Measurements from ENCODE around the gene PAPPA. TPM values are rescaled to one million over a fixed set of nuclear protein-coding genes. Genes with fewer than 3 reads are reported as not detected.

PAPPA gene
- total RNA-seq, 1 donor from 2014 or later, result 172 TPM

GRCh38 chr9:116419181-116419580 lies 265.6 kb downstream of the PAPPA start:
- Mint-ChIP-seq H3K4me3 (ENCODE audit: unreplicated experiment) (no peak overlapping the region), H3K27me3 (ENCODE audit: low read depth, unreplicated experiment) (no peaks in the 10 kb centered on the region), H3K4me1 (ENCODE audit: low read depth, unreplicated experiment) (peaks cover 9% of the 10 kb centered on the region), H3K27ac (ENCODE audit: unreplicated experiment) (no peak overlapping the region), H3K9me3 (ENCODE audit: unreplicated experiment) (no peaks in the 10 kb centered on the region), H3K36me3 (ENCODE audit: low read depth, unreplicated experiment) (peaks cover 15% of the 10 kb centered on the region)
- Histone ChIP-seq H3K9ac (ENCODE audit: low read length) (no peak overlapping the region), H3K4me1 (ENCODE audit: insufficient read depth, low read length) (no peaks in the 10 kb centered on the region), H3K79me2 (ENCODE audit: insufficient read depth, low read length) (no peaks in the 10 kb centered on the region), H3K27ac (ENCODE audit: low read depth, low read length) (no peak overlapping the region), H3K9me3 (ENCODE audit: insufficient read depth, low read depth, low read length) (no peaks in the 10 kb centered on the region), H3K4me3 (ENCODE audit: insufficient read depth, low read depth, low read length) (no peak overlapping the region), H3K27me3 (ENCODE audit: insufficient read depth, low read length) (no peaks in the 10 kb centered on the region), H3K36me3 (ENCODE audit: insufficient read depth, low read length) (no peaks in the 10 kb centered on the region), H2AFZ (ENCODE audit: low read depth, low read length) (no peak overlapping the region), H3K4me2 (ENCODE audit: low read length) (no peak overlapping the region), H4K20me1 (ENCODE audit: insufficient read depth, low read length) (no peaks in the 10 kb centered on the region)
- TF ChIP-seq CTCF (IDR thresholded peaks at IDR 0.05; ENCODE audit: insufficient read depth, low read depth, low read length), result no peak
- TF ChIP-seq EZH2 (IDR thresholded peaks at IDR 0.05; ENCODE audit: insufficient read depth, low read length), result no peak
- DNase-seq (ENCODE audit: low read depth) (no peak), FAIRE-seq (no peak)

GRCh38 chr9:116420993-116421538 lies 267.5 kb downstream of the PAPPA start:
- Histone ChIP-seq H3K4me2 (ENCODE audit: low read length) (no peak overlapping the region), H3K36me3 (ENCODE audit: insufficient read depth, low read length) (no peaks in the 10 kb centered on the region), H2AFZ (ENCODE audit: low read depth, low read length) (no peak overlapping the region), H3K9ac (ENCODE audit: low read length) (no peak overlapping the region), H3K4me1 (ENCODE audit: insufficient read depth, low read length) (no peaks in the 10 kb centered on the region), H4K20me1 (ENCODE audit: insufficient read depth, low read length) (no peaks in the 10 kb centered on the region), H3K9me3 (ENCODE audit: insufficient read depth, low read depth, low read length) (no peaks in the 10 kb centered on the region), H3K4me3 (ENCODE audit: insufficient read depth, low read depth, low read length) (no peak overlapping the region), H3K27ac (ENCODE audit: low read depth, low read length) (no peak overlapping the region), H3K27me3 (ENCODE audit: insufficient read depth, low read length) (no peaks in the 10 kb centered on the region), H3K79me2 (ENCODE audit: insufficient read depth, low read length) (no peaks in the 10 kb centered on the region)
- DNase-seq (ENCODE audit: low read depth), result no peak
- TF ChIP-seq EZH2 (IDR thresholded peaks at IDR 0.05; ENCODE audit: insufficient read depth, low read length) (no peak), CTCF (IDR thresholded peaks at IDR 0.05; ENCODE audit: insufficient read depth, low read depth, low read length) (no peak)
- Mint-ChIP-seq H3K9me3 (ENCODE audit: unreplicated experiment) (no peaks in the 10 kb centered on the region), H3K36me3 (ENCODE audit: low read depth, unreplicated experiment) (peaks cover 18% of the 10 kb centered on the region), H3K27me3 (ENCODE audit: low read depth, unreplicated experiment) (no peaks in the 10 kb centered on the region), H3K27ac (ENCODE audit: unreplicated experiment) (no peak overlapping the region), H3K4me3 (ENCODE audit: unreplicated experiment) (no peak overlapping the region), H3K4me1 (ENCODE audit: low read depth, unreplicated experiment) (peaks cover 9% of the 10 kb centered on the region)
- no peak for FAIRE-seq

GRCh38 chr9:116422119-116422979 lies 268.8 kb downstream of the PAPPA start:
- no peak for DNase-seq (ENCODE audit: low read depth)
- TF ChIP-seq EZH2 (IDR thresholded peaks at IDR 0.05; ENCODE audit: insufficient read depth, low read length) (no peak), CTCF (IDR thresholded peaks at IDR 0.05; ENCODE audit: insufficient read depth, low read depth, low read length) (no peak)
- H3K4me1 Mint-ChIP-seq (ENCODE audit: low read depth, unreplicated experiment), result peaks cover 8% of the 10 kb centered on the region
- no peaks in the 10 kb centered on the region for H4K20me1 ChIP-seq (ENCODE audit: insufficient read depth, low read length)
- no peaks in the 10 kb centered on the region for H3K9me3 Mint-ChIP-seq (ENCODE audit: unreplicated experiment)
- H3K4me1 ChIP-seq (ENCODE audit: insufficient read depth, low read length), result no peaks in the 10 kb centered on the region
- peaks cover 18% of the 10 kb centered on the region for H3K36me3 Mint-ChIP-seq (ENCODE audit: low read depth, unreplicated experiment)
- no peak overlapping the region for H3K4me3 ChIP-seq (ENCODE audit: insufficient read depth, low read depth, low read length)
- no peaks in the 10 kb centered on the region for H3K9me3 ChIP-seq (ENCODE audit: insufficient read depth, low read depth, low read length)
- no peak overlapping the region for H3K27ac ChIP-seq (ENCODE audit: low read depth, low read length)
- H3K9ac ChIP-seq (ENCODE audit: low read length), result no peak overlapping the region
- no peak overlapping the region for H3K27ac Mint-ChIP-seq (ENCODE audit: unreplicated experiment)
- H3K27me3 Mint-ChIP-seq (ENCODE audit: low read depth, unreplicated experiment), result no peaks in the 10 kb centered on the region
- H3K36me3 ChIP-seq (ENCODE audit: insufficient read depth, low read length), result no peaks in the 10 kb centered on the region
- H3K4me2 ChIP-seq (ENCODE audit: low read length), result no peak overlapping the region
- no peak for FAIRE-seq
- H3K27me3 ChIP-seq (ENCODE audit: insufficient read depth, low read length), result no peaks in the 10 kb centered on the region
- no peak overlapping the region for H2AFZ ChIP-seq (ENCODE audit: low read depth, low read length)
- H3K79me2 ChIP-seq (ENCODE audit: insufficient read depth, low read length), result no peaks in the 10 kb centered on the region
- H3K4me3 Mint-ChIP-seq (ENCODE audit: unreplicated experiment), result no peak overlapping the region
